GM12874 (cell line): ENCODE results near the gene ERI3.

Experiments
- CTCF ChIP-seq: IDR thresholded peaks from 2 replicates; pipeline ENCODE4 v1.5.1; 2011; ENCODE audit warnings: low read depth, mild to moderate bottlenecking, control low read depth, low read length, moderate library complexity; ENCODE audit not compliant: insufficient read depth

The ERI3 gene

DNA sequence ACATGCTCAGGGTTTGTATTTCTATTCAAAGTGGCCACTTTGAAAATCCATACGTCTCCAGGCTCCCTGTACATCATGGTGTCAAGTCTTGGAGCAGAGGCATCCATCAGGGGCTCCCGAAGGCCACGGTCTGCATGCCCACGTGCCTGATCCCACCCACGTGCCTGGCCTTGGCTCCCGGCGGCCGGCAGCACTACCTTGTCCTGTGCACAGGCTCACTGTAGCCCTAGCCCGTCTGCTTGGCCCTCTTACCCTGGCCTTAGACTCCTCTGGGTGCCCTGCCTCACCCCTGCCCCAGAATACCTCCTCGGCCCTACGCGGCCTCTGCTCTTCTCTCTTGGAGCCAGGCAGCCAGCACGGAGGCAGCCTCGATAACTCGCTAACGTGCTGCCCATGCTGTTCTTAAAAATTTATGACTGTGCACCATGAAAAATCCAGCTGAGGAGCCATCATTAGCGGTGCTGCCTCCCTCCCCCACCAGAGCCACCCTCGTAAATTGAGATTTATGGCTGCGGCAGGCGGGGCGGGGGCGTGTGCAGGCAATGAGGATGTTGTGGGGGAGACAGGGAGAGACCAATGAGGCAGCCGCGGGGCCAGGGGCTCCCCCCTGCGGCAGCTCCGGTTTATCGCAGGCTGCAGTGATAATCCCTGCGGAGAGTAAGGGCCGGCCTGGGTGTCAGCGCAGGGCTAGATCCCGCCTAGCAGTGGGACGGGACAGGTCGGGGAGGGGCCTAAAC is 117.2 kb downstream of the ERI3 start:
- peak; percentile 82 for TF ChIP-seq CTCF

DNA sequence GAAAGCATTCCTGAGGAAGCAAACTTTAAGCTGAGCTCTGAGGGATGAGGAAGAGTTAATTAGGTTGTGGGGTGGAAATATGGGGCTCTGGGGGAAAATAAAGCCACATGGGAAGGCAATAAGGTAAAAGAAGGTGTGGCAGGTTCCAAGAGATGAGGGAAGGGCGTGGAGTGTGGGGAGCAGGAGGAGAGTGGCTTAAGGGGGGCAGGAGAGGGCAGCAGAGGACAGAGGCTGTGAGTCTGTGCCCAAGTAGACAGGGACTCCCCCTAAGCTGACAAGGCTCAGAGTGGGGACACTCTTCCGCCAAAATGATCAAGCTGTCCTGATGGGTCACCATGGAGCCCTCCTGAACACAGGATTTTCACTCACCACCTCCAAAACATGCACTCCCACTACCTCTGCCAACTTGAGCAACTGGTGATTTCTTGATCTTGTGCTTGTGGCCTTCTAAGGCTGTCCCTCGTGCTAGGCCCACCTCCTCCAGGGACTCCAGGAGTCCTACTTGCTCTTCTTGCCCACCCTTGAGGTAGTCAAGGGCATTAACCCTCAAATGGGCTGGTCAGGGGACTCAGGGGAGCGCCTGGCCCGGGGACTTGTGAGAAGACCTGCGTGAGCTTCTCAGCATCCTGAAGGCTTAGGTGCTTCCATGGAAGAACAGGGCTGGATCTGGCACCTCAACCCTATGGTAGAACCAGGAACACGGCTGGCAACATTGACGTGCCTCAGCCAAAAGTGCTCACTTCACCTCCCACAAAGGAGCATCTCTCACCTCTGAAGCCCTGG is 118.4 kb downstream of the ERI3 start:
- no peak for TF ChIP-seq CTCF

DNA sequence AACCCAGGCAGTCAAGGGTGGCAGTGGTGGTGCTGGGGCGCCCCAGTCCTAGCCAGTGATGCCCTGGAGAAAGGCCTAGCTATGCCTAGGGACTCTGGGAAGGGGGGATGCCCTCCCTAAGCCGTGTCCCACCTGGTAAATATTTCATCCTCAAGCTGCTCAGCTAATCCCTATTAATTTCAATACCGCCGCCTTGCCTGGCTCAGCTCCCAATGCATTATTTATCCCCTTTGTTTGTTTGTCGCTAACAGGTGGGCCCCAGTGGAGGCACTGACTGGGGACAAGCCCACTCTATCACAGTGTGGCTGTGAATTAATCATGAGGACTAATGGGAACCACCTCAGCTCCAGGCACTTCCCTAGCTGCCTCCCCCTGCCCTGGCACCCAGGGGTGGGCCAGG is 119.2 kb downstream of the ERI3 start:
- TF ChIP-seq CTCF: no peak

- TF ChIP-seq CTCF: no peak
Observed at GRCh38 chr1:44233593-44233992, 121.5 kb downstream of the ERI3 start.

GRCh38 chr1:44230796-44231195 is 124.3 kb downstream of the ERI3 start:
- TF ChIP-seq CTCF: no peak

DNA sequence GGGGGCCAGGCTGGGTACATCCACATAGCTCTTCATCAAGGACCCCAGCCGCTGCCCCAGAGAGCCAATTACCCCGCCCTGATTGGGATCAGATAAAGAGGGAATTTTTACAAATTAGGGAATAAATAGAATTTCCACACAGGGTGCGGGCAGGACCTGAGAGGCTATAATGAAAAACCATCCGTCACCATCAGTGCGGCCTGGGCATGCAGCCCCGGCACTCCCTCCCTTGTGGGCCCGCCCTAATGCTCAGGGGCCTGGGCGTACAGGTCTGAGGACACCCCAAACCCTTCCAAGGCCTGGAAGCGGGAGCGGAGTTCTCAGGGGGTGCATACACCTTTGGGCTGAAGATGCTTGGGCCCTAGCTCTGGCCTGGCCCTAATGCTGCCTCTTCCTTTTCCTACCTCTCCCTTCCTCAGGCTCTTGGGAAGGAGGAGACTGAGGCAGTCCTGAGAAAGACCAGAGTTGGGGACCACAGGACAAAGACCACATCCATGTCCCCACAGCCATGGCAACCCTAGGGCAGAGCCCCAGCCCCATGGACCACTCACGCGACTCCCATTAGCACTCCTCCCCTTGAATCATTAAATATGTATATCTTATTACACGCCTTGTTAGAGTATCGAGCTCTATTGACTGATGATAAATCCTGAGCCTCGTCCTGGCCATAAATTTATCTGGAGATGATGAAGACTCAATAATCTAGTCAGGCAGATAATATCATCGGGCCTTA is 125.5 kb downstream of the ERI3 start:
- TF ChIP-seq CTCF: no peak

DNA sequence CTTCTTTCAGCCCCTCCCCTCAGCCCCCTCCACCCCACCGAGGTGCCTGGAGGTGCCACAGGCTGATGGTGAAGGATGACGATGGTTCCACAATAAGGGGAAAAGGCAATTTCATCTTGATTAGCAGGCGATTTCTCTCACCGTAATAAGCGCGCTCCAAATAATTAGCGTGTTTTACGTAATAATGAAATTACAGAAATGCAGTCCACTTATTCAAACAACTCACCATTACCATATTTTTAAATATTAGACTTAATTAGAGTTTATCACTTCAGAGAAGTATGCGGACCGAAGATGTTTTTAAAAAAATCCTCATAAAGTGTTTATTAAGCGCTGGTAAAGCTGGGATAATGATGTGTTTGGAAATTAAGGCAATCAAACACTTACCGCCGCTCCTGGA is 126.8 kb downstream of the ERI3 start:
- no peak for TF ChIP-seq CTCF
